OCI-LY3 (cell line): ENCODE measurements around the gene USB1.
"Not testable (repeated sequence)": the region's sequence is repeated elsewhere in the genome, so short reads cannot be mapped to it uniquely, and the experiment has no call there.

Experiments
- H2AFZ ChIP-seq: fragments of 200-600, 300-600 bp; shearing (Covaris generic); 2 replicates; pipeline ENCODE4 v1.6.0; 2014; ENCODE audit warnings: antibody characterized with exemption, low read depth, low read length
- H3K27ac ChIP-seq: fragments of 200-600, 300-600 bp; sonication (generic); 2 replicates; pipeline ENCODE4 v1.5.1; 2014; ENCODE audit warnings: mild to moderate bottlenecking, low read length, moderate library complexity, mixed read lengths
- H3K27me3 ChIP-seq: fragments of 200-600, 300-600 bp; sonication (generic); 2 replicates; pipeline ENCODE4 v1.6.1; 2014; ENCODE audit warnings: low read depth, low read length, mixed read lengths
- H3K36me3 ChIP-seq: fragments of 200-600, 300-600 bp; sonication (generic); replicated peaks from 2 replicates; pipeline ENCODE3; 2014; ENCODE audit warnings: low read depth, low read length, mixed read lengths
- H3K4me1 ChIP-seq: fragments of 300-600, 200-600 bp; sonication (generic); 2 replicates; pipeline ENCODE4 v1.6.1; 2014; ENCODE audit warnings: low read length, mixed read lengths
- H3K4me2 ChIP-seq: fragments of 200-600, 300-600 bp; sonication (generic); 2 replicates; pipeline ENCODE4 v1.6.1; 2014; ENCODE audit warnings: low read length, mixed read lengths
- H3K4me3 ChIP-seq: fragments of 300-600, 200-600 bp; sonication (generic); 2 replicates; pipeline ENCODE4 v1.5.1; 2014; ENCODE audit warnings: antibody characterized with exemption, mild to moderate bottlenecking, low read length, moderate library complexity
- H3K79me2 ChIP-seq: fragments of 300-600, 200-600 bp; shearing (Covaris generic); 2 replicates; pipeline ENCODE4 v1.6.1; 2014; ENCODE audit warnings: mild to moderate bottlenecking, low read length, mixed read lengths
- H3K9ac ChIP-seq: fragments of 300-600, 200-600 bp; shearing (Covaris generic); 2 replicates; pipeline ENCODE4 v1.6.0; 2014; ENCODE audit warnings: mild to moderate bottlenecking, low read length, moderate library complexity
- H3K9me3 ChIP-seq: fragments of 200-600, 300-600 bp; shearing (Covaris generic); 2 replicates; pipeline ENCODE4 v1.6.1; 2014; ENCODE audit warnings: low read length, mixed read lengths; ENCODE audit not compliant: insufficient read depth
- H4K20me1 ChIP-seq: fragments of 200-600, 300-600 bp; sonication (generic); 2 replicates; pipeline ENCODE4 v1.6.1; 2016; ENCODE audit warnings: low read length, mixed read lengths; ENCODE audit not compliant: insufficient read depth
- CTCF ChIP-seq: fragments of 200-600, 300-600 bp; sonication (generic); IDR thresholded peaks from 2 replicates; pipeline ENCODE4 v1.5.1; 2014; ENCODE audit warnings: antibody characterized with exemption, low read length, low read depth
- EZH2phosphoT487 ChIP-seq: fragments of 200-600 bp; shearing (Covaris generic); IDR thresholded peaks from 2 replicates; pipeline ENCODE4 v1.6.1; 2018; ENCODE audit warnings: antibody characterized with exemption, mixed run types, low read depth

The USB1 gene

GRCh38 chr16:58002936-58003335, 1.7 kb downstream of the USB1 start:
- no peak for TF ChIP-seq EZH2phosphoT487
- TF ChIP-seq CTCF, result no peak
- H3K36me3 ChIP-seq, result peaks cover 9% of the 10 kb centered on the region
- H3K4me1 ChIP-seq, result peaks cover 22% of the 10 kb centered on the region
- H3K27me3 ChIP-seq, result no peaks in the 10 kb centered on the region
- H4K20me1 ChIP-seq, result no peaks in the 10 kb centered on the region
- H3K9ac ChIP-seq, result no peak overlapping the region
- no peak overlapping the region for H3K27ac ChIP-seq
- no peak overlapping the region for H3K4me3 ChIP-seq
- no peak overlapping the region for H2AFZ ChIP-seq
- peaks cover 3% of the 10 kb centered on the region; the same call in 1 of the 2 replicates for H3K79me2 ChIP-seq
- H3K9me3 ChIP-seq, result no peaks in the 10 kb centered on the region
- no peak overlapping the region for H3K4me2 ChIP-seq

- not testable (repeated sequence) for H4K20me1 ChIP-seq, H3K4me3 ChIP-seq, H3K9ac ChIP-seq, H3K9me3 ChIP-seq, H3K36me3 ChIP-seq, H3K79me2 ChIP-seq, H3K27me3 ChIP-seq, H3K4me2 ChIP-seq, H2AFZ ChIP-seq, H3K27ac ChIP-seq
- H3K4me1 ChIP-seq, result peaks cover 13% of the 10 kb centered on the region
These were observed 3.5 kb downstream of the USB1 start for GRCh38 chr16:58004736-58005135.

GRCh38 chr16:58009856-58010416, 8.7 kb downstream of the USB1 start:
- Histone ChIP-seq H3K9ac (no peak overlapping the region), H3K27ac (no peak overlapping the region), H3K4me3 (no peak overlapping the region), H3K79me2 (no peaks in the 10 kb centered on the region), H3K4me1 (no peaks in the 10 kb centered on the region), H3K27me3 (no peaks in the 10 kb centered on the region), H3K9me3 (no peaks in the 10 kb centered on the region), H3K36me3 (peaks cover 17% of the 10 kb centered on the region), H3K4me2 (no peak overlapping the region), H4K20me1 (no peaks in the 10 kb centered on the region), H2AFZ (no peak overlapping the region)
- TF ChIP-seq CTCF (no peak), EZH2phosphoT487 (no peak)

GRCh38 chr16:58010886-58011285, 9.7 kb downstream of the USB1 start:
- H3K9ac ChIP-seq, result no peak overlapping the region
- no peaks in the 10 kb centered on the region for H3K4me1 ChIP-seq

More at GRCh38 chr16:58010886-58011285, 9.7 kb downstream of the USB1 start:
- Histone ChIP-seq H2AFZ (no peak overlapping the region), H3K36me3 (peaks cover 15% of the 10 kb centered on the region), H3K27ac (no peak overlapping the region), H3K4me2 (no peak overlapping the region), H3K27me3 (no peaks in the 10 kb centered on the region), H3K4me3 (no peak overlapping the region), H3K79me2 (no peaks in the 10 kb centered on the region), H4K20me1 (no peaks in the 10 kb centered on the region), H3K9me3 (no peaks in the 10 kb centered on the region)
- no peak for TF ChIP-seq CTCF
- no peak for TF ChIP-seq EZH2phosphoT487
